Upper lobe of left lung (tissue), 4 donors: Measurements from ENCODE around the gene DUSP8.

Experiments used
- CTCF ChIP-seq, 6 experiments: fragments of 450-650 bp in 4 of 6; fragments of 200-600 bp in 2 of 6; sonication (generic) in 2 of 6; IDR thresholded peaks; one replicate each; pipeline ENCODE4 v1.5.1; 2016 to 2019; ENCODE audit warnings: antibody characterized with exemption in 6 of 6
- EP300 ChIP-seq, 4 donors: sonication (generic); formaldehyde crosslinking; IDR thresholded peaks; one replicate each; pipeline ENCODE4 v1.5.1; 2017; ENCODE audit warnings: antibody characterized with exemption in 4 of 4, control low read depth in 2 of 4
- POLR2A ChIP-seq, 4 donors: fragments of 450-650 bp; IDR thresholded peaks; one replicate each; pipeline ENCODE4 v1.5.1; 2016 to 2017; ENCODE audit warnings: antibody characterized with exemption in 4 of 4, mild to moderate bottlenecking in 2 of 4
- POLR2AphosphoS5 ChIP-seq, 2 donors: sonication (generic); formaldehyde crosslinking; IDR thresholded peaks; one replicate each; pipeline ENCODE4 v1.5.1; 2017; ENCODE audit warnings: antibody characterized with exemption in 2 of 2

- no peak for TF ChIP-seq CTCF (IDR thresholded peaks at IDR 0.05)
- no peak for TF ChIP-seq POLR2AphosphoS5 (IDR thresholded peaks at IDR 0.05)
- TF ChIP-seq EP300 (IDR thresholded peaks at IDR 0.05), result no peak
- TF ChIP-seq POLR2A (IDR thresholded peaks at IDR 0.05), result no peak
Measured at GRCh38 chr11:1619449-1619848, 47.4 kb upstream of the DUSP8 start.
